Measurements from ENCODE around the gene LAMC1.
"Not testable (repeated sequence)": the region's sequence is repeated elsewhere in the genome, so short reads cannot be mapped to it uniquely, and the experiment has no call there.

LAMC1 gene

GRCh38 chr1:183142171-183142570 is 119.0 kb downstream of the LAMC1 start:
- in situ Hi-C loops (cut with MboI; ENCODE audit: low sequenced_read_pairs), result no loop called here

GRCh38 chr1:183143576-183144315 is 120.5 kb downstream of the LAMC1 start:
- in situ Hi-C loops (cut with MboI; ENCODE audit: low sequenced_read_pairs), result no loop called here

- in situ Hi-C loops (cut with MboI; ENCODE audit: low sequenced_read_pairs), result no loop called here
Observed at GRCh38 chr1:183144752-183145151, 121.5 kb downstream of the LAMC1 start.

- in situ Hi-C loops (cut with MboI; ENCODE audit: low sequenced_read_pairs), result no loop called here
Observed at GRCh38 chr1:183147735-183148134, 124.5 kb downstream of the LAMC1 start.

GRCh38 chr1:183148599-183148998 is 125.4 kb downstream of the LAMC1 start:
- in situ Hi-C loops (cut with MboI; ENCODE audit: low sequenced_read_pairs), result no loop called here

GRCh38 chr1:183149273-183149672 is 126.1 kb downstream of the LAMC1 start:
- in situ Hi-C loops (cut with MboI; ENCODE audit: low sequenced_read_pairs), result no loop called here

- in situ Hi-C loops (cut with MboI; ENCODE audit: low sequenced_read_pairs), result not testable (repeated sequence)
Observed at GRCh38 chr1:183150032-183150431, 126.8 kb downstream of the LAMC1 start.

- in situ Hi-C loops (cut with MboI; ENCODE audit: low sequenced_read_pairs), result no loop called here
Observed at GRCh38 chr1:183150445-183150844, 127.2 kb downstream of the LAMC1 start.

GRCh38 chr1:183152180-183152579 is 129.0 kb downstream of the LAMC1 start:
- in situ Hi-C loops (cut with MboI; ENCODE audit: low sequenced_read_pairs), result no loop called here

- in situ Hi-C loops (cut with MboI; ENCODE audit: low sequenced_read_pairs), result no loop called here
Observed at GRCh38 chr1:183155939-183156338, 132.7 kb downstream of the LAMC1 start.

- in situ Hi-C loops (cut with MboI; ENCODE audit: low sequenced_read_pairs), result no loop called here
Observed at GRCh38 chr1:183159960-183160359, 136.7 kb downstream of the LAMC1 start.

GRCh38 chr1:183161391-183161790 is 138.2 kb downstream of the LAMC1 start:
- in situ Hi-C loops (cut with MboI; ENCODE audit: low sequenced_read_pairs), result no loop called here

- in situ Hi-C loops (cut with MboI; ENCODE audit: low sequenced_read_pairs), result no loop called here
Observed at GRCh38 chr1:183163316-183163715, 140.1 kb downstream of the LAMC1 start.

- in situ Hi-C loops (cut with MboI; ENCODE audit: low sequenced_read_pairs), result no loop called here
Observed at GRCh38 chr1:183164340-183164739, 141.1 kb downstream of the LAMC1 start.

- in situ Hi-C loops (cut with MboI; ENCODE audit: low sequenced_read_pairs), result no loop called here
Observed at GRCh38 chr1:183164963-183165362, 141.7 kb downstream of the LAMC1 start.

GRCh38 chr1:183165456-183165855 is 142.2 kb downstream of the LAMC1 start:
- in situ Hi-C loops (cut with MboI; ENCODE audit: low sequenced_read_pairs), result no loop called here

- in situ Hi-C loops (cut with MboI; ENCODE audit: low sequenced_read_pairs), result no loop called here
Observed at GRCh38 chr1:183166454-183166853, 143.2 kb downstream of the LAMC1 start.

GRCh38 chr1:183167676-183168075 is 144.5 kb downstream of the LAMC1 start:
- in situ Hi-C loops (cut with MboI; ENCODE audit: low sequenced_read_pairs), result no loop called here

GRCh38 chr1:183168308-183168707 is 145.1 kb downstream of the LAMC1 start:
- in situ Hi-C loops (cut with MboI; ENCODE audit: low sequenced_read_pairs), result no loop called here

GRCh38 chr1:183173828-183174227 is 150.6 kb downstream of the LAMC1 start:
- in situ Hi-C loops (cut with MboI; ENCODE audit: low sequenced_read_pairs), result no loop called here

GRCh38 chr1:183175631-183176030 is 152.4 kb downstream of the LAMC1 start:
- in situ Hi-C loops (cut with MboI; ENCODE audit: low sequenced_read_pairs), result no loop called here

- in situ Hi-C loops (cut with MboI; ENCODE audit: low sequenced_read_pairs), result no loop called here
Observed at GRCh38 chr1:183178545-183178944, 155.3 kb downstream of the LAMC1 start.

- in situ Hi-C loops (cut with MboI; ENCODE audit: low sequenced_read_pairs), result no loop called here
Observed at GRCh38 chr1:183179033-183179432, 155.8 kb downstream of the LAMC1 start.

Measured in HL-60/S4 (cell line).